NCI-H774 (cell line): ENCODE results near the gene JMJD6.
A peak's percentile ranks its signal among the peaks of the same experiment; 100 is the strongest.
"Not testable (repeated sequence)": the region's sequence is repeated elsewhere in the genome, so short reads cannot be mapped to it uniquely, and the experiment has no call there.

Experiments
- DNase-seq: peaks from one replicate; lab custom pipeline; 2025; lab: John Stamatoyannopoulos, UW

Gene JMJD6

GRCh38 chr17:76736349-76737081, 10.1 kb upstream of the JMJD6 start:
- DNase-seq: peak; percentile 69

GRCh38 chr17:76735586-76736348, 9.4 kb upstream of the JMJD6 start:
- DNase-seq: no peak

DNA sequence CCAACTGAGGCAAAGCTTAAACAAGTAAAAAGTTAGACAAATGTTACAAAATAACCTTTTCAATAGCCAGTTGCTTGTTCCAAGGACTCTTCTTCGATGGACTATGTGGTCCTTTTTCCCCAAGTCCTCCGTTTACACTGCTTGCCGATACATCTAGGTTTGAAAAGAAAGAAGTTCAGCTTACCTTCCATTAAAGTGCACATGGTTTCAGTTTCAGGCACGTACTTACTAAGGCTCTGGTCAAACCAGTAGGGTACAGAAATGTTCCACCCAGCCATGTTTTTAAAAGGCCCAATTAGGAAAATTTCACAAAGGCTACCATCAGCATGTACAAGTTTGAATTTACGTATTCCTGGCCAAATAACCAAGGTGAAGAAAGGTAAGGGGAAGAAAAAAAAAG, 8.6 kb upstream of the JMJD6 start:
- DNase-seq: no peak

GRCh38 chr17:76734080-76734840, 7.9 kb upstream of the JMJD6 start:
- DNase-seq: no peak

- no peak for DNase-seq
Observed at GRCh38 chr17:76733618-76733957, 7.2 kb upstream of the JMJD6 start.

DNA sequence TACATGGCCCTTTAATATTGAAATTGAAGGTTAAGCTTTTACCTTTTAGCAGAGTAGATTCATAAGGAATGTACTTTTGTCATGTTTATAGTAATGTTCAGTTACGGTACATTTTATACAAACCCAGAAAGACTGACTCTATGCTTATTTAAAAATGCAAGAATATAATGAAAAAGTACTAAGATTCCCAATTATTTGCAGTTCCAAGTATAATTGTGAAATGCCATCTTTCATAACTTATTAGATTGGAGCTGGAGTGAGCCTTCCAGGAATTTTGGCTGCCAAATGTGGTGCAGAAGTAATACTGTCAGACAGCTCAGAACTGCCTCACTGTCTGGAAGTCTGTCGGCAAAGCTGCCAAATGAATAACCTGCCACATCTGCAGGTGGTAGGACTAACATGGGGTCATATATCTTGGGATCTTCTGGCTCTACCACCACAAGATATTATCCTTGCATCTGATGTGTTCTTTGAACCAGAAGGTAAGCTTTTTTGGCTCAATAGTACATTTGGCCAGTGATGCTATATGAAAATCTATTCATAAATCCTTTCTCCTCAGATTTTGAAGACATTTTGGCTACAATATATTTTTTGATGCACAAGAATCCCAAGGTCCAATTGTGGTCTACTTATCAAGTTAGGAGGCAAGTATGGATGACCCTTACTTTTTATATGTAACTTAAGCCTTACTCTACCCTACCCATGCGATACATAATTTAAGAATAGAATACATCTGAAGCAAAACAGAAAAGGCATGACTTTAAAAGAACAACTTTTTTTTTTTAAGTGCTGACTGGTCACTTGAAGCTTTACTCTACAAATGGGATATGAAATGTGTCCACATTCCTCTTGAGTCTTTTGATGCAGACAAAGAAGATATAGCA, 6.6 kb upstream of the JMJD6 start:
- DNase-seq: no peak

- DNase-seq: not testable (repeated sequence)
Observed at GRCh38 chr17:76731800-76732733, 5.7 kb upstream of the JMJD6 start.

- no peak for DNase-seq
Observed at GRCh38 chr17:76727745-76728456, 1.5 kb upstream of the JMJD6 start.

- DNase-seq: peak; percentile 78
Observed at GRCh38 chr17:76726776-76727718, 641 bp upstream of the JMJD6 start, which contains the start of gene METTL23. Gene METTL23, plus strand, starts transcription at chr17:76726839. Its CDS starts 2,872 bp downstream, at chr17:76729711.

DNA sequence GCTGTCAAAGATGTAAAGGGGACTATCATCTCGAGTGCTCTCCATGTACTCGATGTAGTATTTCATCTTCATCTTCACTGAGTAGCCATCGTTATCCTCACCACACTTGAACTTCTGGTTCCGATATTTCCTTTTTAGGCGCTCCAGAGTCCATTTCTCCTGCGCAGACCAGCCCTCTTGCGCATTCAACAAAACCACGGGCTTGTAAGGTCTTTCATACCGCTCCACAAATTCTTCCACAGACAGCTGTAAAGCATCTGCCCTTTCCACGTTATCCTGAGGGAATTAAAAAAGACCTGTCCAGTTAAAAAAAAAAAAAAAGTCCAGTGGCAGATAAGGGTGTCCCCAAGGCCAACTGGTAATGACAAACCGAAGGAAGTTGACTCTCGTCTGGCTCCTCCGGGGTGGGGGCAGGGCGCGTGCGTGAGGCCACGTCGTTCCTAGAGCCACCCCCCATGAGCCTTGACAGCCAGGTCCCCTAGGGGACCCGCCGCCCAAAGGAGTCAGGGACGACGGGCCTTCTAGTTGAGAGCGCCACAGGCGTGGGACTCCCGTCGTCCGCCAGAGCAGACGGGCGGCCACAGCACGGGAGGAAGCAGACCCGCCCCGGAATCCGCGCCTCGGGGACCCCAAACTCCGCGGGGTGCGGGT, 701 bp downstream of the JMJD6 start:
- DNase-seq: no peak

GRCh38 chr17:76723812-76724211, 2.6 kb downstream of the JMJD6 start:
- no peak for DNase-seq

- not testable (repeated sequence) for DNase-seq
Observed at GRCh38 chr17:76722977-76723376, 3.4 kb downstream of the JMJD6 start.

GRCh38 chr17:76722279-76722678, 4.1 kb downstream of the JMJD6 start:
- DNase-seq: no peak

DNA sequence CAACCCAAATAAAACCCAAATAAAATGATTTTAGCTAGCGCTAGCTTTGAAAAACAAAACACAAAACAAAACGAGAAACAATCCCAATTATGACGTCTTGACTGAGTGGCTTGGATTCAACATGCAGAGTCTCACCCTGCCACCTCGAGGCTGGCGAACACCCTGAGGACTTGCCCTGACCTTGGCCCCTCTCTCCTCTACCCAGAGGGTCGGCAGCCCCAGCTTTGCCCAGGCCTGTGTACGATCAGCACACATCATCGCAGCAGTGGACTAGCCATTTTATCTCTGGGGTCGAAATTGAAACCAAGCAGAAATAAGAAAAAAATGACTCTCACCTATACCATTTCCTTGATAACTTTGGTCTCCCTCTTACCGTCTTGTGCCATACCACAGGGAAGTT, 4.9 kb downstream of the JMJD6 start:
- DNase-seq: no peak

DNA sequence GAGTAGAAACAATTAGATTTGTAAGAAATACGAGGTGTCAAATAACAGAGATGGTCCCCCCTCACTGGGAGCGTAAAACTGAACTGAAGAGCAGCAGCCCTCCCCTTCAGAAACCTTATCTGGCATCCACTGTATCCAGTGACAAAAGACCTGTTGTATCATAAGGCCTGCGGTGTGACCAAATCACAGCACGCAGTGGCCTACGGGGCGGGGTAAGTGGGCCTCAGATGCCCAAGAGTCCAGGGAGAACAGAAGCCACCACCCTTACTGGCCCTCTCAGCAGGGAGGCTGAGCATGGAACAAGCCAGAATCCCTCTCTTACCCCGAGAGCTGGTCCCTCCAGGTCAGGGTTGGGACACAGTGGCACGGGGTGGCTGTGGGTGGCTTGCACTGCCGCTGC, 5.5 kb downstream of the JMJD6 start:
- no peak for DNase-seq

- no peak for DNase-seq
Observed at GRCh38 chr17:76720211-76720610, 6.2 kb downstream of the JMJD6 start.

DNA sequence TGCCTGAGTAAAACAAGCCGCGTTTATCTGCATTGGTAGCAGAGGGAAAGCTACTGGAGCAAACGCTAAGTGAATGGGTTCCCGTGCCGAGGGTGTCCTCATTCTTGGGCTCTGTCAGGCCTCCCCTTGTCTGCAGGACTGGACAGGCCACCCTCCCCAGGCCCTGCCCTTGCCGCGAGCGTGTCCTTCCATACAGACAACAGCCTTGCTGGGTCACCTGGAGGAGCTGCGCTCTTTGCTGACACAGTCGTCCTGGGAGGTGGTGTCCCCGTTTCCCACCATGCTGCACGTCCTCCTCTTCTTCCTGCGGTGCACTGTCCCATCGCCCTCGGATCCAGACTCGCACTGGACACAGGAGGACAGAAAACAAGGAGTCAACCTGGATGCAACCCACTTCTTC, 7.9 kb downstream of the JMJD6 start:
- DNase-seq: no peak

DNA sequence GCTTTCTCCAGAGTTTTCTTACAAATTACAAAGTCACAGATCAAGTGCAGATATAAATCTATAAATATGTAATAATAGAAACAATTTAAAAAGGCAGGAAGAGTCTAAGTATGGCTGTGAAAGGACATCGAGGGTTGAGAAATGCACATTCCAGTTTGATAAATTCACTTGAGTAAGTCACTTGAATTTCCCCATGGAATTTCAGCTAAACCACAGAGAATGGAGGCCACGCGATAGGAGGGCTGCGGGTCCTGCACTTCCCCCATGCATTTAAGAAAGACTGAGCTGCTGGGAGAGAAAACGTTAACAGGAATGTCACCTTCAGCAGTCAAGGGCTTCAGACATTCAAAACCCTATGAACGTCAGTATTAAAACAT, 9.6 kb downstream of the JMJD6 start:
- DNase-seq: no peak
